HG02678 (cell line): ENCODE data around the gene G6PD.
"Not testable (repeated sequence)": the region's sequence is repeated elsewhere in the genome, so short reads cannot be mapped to it uniquely, and the experiment has no call there.

ENCODE experiments used
- ATAC-seq: cut with Tn5 transposase; IDR thresholded peaks from one replicate; pipeline ENCODE4 v1.9.1; 2021; ENCODE audit warnings: mild to moderate bottlenecking, moderate library complexity; ENCODE audit not compliant: unreplicated experiment

Gene G6PD

GRCh38 chrX:154546354-154547244 lies at the start of gene G6PD:
TSS of gene G6PD (minus strand) at chrX:154546846. CDS start at chrX:154546155, 691 bp downstream.
- peak; percentile 51 for ATAC-seq

- no peak for ATAC-seq
Measured at GRCh38 chrX:154595559-154596249, 49.1 kb upstream of the G6PD start.

GRCh38 chrX:154594491-154594890 lies 47.8 kb upstream of the G6PD start:
- no peak for ATAC-seq

- ATAC-seq = no peak
Measured at GRCh38 chrX:154593201-154593600, 46.6 kb upstream of the G6PD start.

GRCh38 chrX:154592505-154592904 lies 45.9 kb upstream of the G6PD start:
- no peak for ATAC-seq

- ATAC-seq = not testable (repeated sequence)
Measured at GRCh38 chrX:154590415-154590814, 43.8 kb upstream of the G6PD start.

DNA sequence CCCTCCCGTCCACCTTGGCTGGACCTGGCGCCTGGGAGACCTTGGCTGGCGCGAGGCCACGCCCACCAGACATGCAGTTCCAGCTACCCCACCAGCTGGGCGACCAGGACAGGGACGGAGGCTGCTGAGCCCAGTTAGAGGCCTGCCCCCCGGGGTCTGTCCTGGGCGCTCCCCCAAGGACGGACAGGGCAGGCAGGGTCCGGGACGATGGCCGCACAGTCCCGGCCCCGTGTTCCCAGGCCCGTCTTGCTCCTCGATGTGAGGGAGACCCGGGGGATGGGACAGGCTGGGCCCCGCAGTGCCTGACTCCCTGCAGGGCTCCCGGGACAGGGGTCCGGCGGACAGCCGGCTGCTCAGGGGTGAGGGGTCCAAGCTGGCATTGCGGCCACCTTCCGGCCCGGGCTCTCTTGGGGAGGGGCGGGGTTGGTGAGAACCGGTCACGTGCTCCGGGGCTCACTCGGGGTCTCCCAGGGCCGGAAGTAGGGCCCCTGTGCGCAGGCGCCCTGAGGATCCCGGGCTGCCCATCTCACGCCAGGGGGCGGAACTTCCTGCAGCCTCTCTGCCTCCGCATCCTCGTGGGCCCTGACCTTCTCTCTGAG lies 38.0 kb upstream of the G6PD start, which contains the start of gene CTAG1A:
Gene CTAG1A, plus strand, starts transcription at position 549 of the 599 bp plus-strand sequence. CDS start 74 bp downstream, outside the sequence.
- not testable (repeated sequence) for ATAC-seq

- not testable (repeated sequence) for ATAC-seq
Measured at GRCh38 chrX:154582994-154583393, 36.3 kb upstream of the G6PD start.

- ATAC-seq = not testable (repeated sequence)
Measured at GRCh38 chrX:154575076-154575475, 28.4 kb upstream of the G6PD start.

GRCh38 chrX:154573061-154573460 lies 26.4 kb upstream of the G6PD start:
- not testable (repeated sequence) for ATAC-seq

DNA sequence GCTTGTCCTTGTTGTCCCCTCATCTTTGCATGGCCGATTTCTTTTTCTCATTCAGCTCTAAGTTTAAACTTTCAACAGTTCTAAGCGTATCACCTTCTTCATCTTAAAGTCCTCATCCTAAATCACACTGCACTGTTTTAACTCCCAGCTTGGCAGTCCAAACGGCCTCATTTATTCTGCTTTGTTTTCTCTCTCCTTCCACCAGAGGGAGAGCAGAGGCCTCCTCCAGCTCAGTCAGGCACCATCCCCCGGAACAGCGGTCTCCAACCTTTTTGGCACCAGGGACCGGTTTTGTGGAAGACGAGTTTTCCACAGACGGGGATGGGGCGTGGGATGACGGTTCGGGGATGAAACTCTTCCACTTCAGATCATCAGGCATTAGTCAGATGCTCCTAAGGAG lies 23.7 kb upstream of the G6PD start:
- ATAC-seq = not testable (repeated sequence)

DNA sequence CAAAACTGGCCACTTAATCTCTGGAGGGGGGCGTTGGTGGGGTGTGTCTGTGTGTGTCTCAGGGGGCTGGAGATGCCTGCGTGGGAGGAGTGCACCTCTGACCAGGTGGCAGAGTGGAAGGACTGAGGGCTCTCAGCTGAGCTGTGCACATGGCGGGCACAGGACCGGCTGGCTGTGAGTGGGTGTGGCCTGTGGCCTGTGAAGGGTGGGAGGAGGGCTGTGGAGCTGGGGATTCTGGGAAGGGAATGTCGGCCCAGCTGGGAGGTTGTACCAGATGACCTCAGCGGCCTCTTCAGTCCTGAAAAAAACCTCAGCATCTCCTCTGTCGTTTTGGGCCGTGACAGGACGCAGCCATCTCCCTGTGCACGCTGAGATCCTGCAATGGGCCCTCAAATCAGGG lies 15.6 kb upstream of the G6PD start:
- ATAC-seq = not testable (repeated sequence)

DNA sequence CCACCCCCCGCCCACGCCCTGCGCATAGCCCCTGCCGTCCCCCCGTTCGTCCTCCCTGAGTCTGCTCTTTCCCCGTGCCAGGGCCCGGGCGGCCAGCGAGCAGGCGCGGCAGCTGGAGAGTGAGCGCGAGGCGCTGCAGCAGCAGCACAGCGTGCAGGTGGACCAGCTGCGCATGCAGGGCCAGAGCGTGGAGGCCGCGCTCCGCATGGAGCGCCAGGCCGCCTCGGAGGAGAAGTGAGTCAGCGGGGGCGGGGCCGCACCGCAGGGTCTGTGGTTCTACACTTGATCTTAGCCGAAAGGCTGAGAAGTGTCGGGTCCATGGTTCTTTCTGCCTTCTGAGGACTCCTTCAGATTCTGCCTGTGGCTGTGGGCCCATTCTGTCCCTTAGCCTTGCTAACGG lies 13.7 kb upstream of the G6PD start:
- not testable (repeated sequence) for ATAC-seq

DNA sequence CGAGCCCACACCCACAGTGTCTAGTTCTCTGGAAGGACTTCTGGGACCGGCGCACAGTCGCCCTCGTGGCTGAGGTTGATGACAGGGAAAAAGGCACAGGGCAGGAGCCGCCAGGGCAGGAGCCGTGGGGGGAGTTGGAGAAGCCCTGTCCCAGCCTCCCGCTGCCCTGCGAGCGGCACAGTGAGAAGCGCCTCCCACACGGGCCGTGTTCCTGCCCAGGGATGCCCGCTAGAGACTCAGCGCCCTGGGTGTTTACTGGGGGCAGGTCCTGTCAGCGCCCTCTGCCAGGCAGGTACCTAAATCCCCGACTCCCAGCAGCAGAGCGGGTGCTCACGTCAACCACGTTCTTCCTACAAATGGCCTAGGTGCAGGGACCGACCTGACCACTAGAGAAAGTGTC lies 12.2 kb upstream of the G6PD start:
- not testable (repeated sequence) for ATAC-seq

DNA sequence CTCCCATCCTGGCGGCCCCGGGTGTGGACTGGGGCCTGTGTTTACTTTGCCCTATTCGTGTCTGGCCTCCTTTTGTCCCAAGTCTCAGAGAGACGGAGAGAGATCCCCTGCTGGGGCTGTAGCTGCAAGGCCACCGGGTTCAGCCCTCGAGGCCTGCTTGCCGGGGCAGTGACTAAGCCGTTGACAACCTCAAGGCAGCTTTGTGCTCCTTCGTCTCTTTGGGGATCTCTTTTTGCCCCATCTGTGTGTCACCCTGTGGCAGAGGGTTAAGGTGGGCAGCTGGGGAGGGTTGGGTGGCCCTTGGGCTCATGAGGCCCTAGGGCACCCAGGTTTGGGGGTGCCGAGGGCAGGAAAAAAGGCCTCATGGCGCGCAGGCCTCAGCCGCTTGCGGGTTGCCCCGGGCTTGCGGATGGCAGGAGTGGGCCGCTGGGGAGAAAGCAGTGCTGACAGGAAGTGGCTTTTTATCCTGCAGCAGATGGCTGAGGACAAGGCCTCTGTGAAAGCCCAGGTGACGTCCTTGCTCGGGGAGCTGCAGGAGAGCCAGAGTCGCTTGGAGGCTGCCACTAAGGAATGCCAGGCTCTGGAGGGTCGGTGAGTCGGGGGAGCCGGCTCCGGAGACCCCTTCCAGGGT lies 11.5 kb upstream of the G6PD start:
- not testable (repeated sequence) for ATAC-seq

DNA sequence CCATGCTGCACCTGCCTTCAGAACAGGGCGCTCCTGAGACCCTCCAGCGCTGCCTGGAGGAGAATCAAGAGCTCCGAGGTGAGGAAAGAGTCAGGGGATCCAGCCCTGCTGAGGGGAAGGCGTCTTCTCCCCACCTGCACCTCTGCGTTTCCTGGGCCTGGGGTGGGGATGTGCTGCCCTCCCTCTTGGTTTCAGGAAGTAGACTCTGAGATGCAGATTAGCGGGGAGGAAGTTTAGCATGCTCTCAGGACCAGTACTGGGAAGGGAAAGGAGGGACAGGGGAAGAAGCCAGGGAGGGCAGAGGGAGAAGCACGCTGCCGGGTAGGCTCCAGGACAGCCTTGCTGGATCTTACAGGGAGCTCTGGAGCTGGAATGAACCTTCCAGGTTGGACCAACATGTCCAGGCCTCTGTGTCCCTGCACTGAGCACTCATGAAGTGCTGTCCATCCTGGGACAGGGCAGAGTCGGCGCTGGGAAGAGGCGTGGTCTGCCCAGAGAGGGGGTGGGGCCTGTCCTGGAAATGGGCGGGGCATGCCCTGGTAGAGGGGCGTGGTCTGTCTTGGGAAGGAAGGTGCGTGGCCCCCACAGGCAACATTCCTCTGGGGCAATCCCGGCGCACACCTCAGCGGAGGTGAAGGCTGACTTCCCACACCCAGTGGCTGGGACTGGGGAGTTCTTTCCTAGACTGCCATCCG lies 5.6 kb upstream of the G6PD start:
- ATAC-seq = not testable (repeated sequence)

DNA sequence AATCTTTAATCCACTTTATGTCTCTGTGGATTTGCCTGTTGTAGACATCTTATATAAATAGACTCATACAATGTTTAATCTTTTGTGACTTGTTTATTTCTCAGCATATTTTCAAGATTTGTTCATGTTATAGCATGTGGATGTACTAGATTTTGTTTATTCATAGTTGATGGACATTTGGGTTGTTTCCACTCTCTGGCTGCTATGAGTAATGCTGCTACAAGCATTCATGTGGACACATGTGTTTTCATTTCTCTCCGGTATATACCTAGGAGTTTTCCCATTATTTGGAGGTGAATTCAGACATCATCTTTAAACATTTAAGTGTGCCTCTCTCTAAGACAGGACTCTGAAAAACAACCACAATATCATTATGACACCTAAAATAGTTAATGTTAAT lies 3.1 kb upstream of the G6PD start:
- ATAC-seq = no peak

- no peak for ATAC-seq
Measured at GRCh38 chrX:154548028-154548316, 1.3 kb upstream of the G6PD start.

GRCh38 chrX:154547245-154548027 lies 790 bp upstream of the G6PD start, which contains the start of gene IKBKG:
TSS of gene IKBKG (plus strand) at chrX:154547620. CDS start at chrX:154552003, 4,383 bp downstream.
- peak; percentile 83 for ATAC-seq
